GM13976 (cell line): Measurements from ENCODE around the gene GRM4.

Source experiments
- DNase-seq: peaks from one replicate; pipeline ENCODE4 v3.0.0; 2012; ENCODE audit warnings: low spot score
- CTCF ChIP-seq: IDR thresholded peaks from 2 replicates; pipeline ENCODE4 v1.5.1; 2012; ENCODE audit warnings: borderline replicate concordance, mild to moderate bottlenecking; ENCODE audit not compliant: insufficient read depth; ENCODE audit errors: extremely low read depth, missing control alignments, control extremely low read depth
- in situ Hi-C: fragments of 300-500 bp; cut with MboI; formaldehyde crosslinking; loops from one replicate; pipeline ENCODE4 v1.12.0; 2022; ENCODE audit warnings: low sequenced_read_pairs, mixed read lengths, inconsistent platforms; ENCODE audit not compliant: unreplicated experiment

GRM4 gene

GRCh38 chr6:34143196-34143883, 2.5 kb downstream of the GRM4 start:
- in situ Hi-C loops, result loop anchor here (10.0 kb wide), 1 partner anchor 379 kb away; no protein-coding TSS in a partner anchor
- no peak for DNase-seq
- no peak for TF ChIP-seq CTCF

- in situ Hi-C loops, result loop anchor here (10.0 kb wide), 1 partner anchor 378 kb away; no protein-coding TSS in a partner anchor
- no peak for DNase-seq
- no peak for TF ChIP-seq CTCF
Observed at GRCh38 chr6:34142061-34142998, 3.6 kb downstream of the GRM4 start.

GRCh38 chr6:34140075-34140474, 5.8 kb downstream of the GRM4 start:
- in situ Hi-C loops, result loop anchor here (10.0 kb wide), 1 partner anchor 375 kb away; no protein-coding TSS in a partner anchor
- no peak for TF ChIP-seq CTCF
- no peak for DNase-seq

- TF ChIP-seq CTCF, result no peak
- DNase-seq, result no peak
- in situ Hi-C loops, result no loop called here
Observed at GRCh38 chr6:34138914-34139510, 6.9 kb downstream of the GRM4 start.

- no peak for TF ChIP-seq CTCF
- in situ Hi-C loops, result no loop called here
- DNase-seq, result no peak
Observed at GRCh38 chr6:34138191-34138590, 7.7 kb downstream of the GRM4 start.

GRCh38 chr6:34135541-34135940, 10.3 kb downstream of the GRM4 start:
- no peak for DNase-seq
- no peak for TF ChIP-seq CTCF
- in situ Hi-C loops, result no loop called here
